ENCODE results near the gene KIAA0753.

The KIAA0753 gene

GRCh38 chr17:6640536-6641246 is at the start of gene KIAA0753, which contains the start of gene TXNDC17:
Gene KIAA0753, minus strand, starts transcription at chr17:6640711. Its CDS starts 5,608 bp downstream, at chr17:6635103.
Gene TXNDC17, plus strand, starts transcription at chr17:6641060. Its CDS starts 23 bp downstream, at chr17:6641083.
- peak; percentile 92 for DNase-seq

- DNase-seq, result no peak
These were observed 48.4 kb upstream of the KIAA0753 start for GRCh38 chr17:6688944-6689343.

- no peak for DNase-seq
These were observed 45.5 kb upstream of the KIAA0753 start for GRCh38 chr17:6686026-6686425.

GRCh38 chr17:6684881-6685767 is 44.6 kb upstream of the KIAA0753 start:
- no peak for DNase-seq

- no peak for DNase-seq
These were observed 43.9 kb upstream of the KIAA0753 start for GRCh38 chr17:6684460-6684783.

GRCh38 chr17:6683730-6684459 is 43.4 kb upstream of the KIAA0753 start:
- DNase-seq, result no peak

- DNase-seq, result no peak
These were observed 42.7 kb upstream of the KIAA0753 start for GRCh38 chr17:6683081-6683684.

- DNase-seq, result no peak
These were observed 41.8 kb upstream of the KIAA0753 start for GRCh38 chr17:6682339-6682738.

GRCh38 chr17:6681671-6682070 is 41.2 kb upstream of the KIAA0753 start:
- no peak for DNase-seq

- no peak for DNase-seq
These were observed 40.7 kb upstream of the KIAA0753 start for GRCh38 chr17:6681176-6681575.

- no peak for DNase-seq
These were observed 38.7 kb upstream of the KIAA0753 start for GRCh38 chr17:6679241-6679640.

GRCh38 chr17:6677946-6678345 is 37.4 kb upstream of the KIAA0753 start:
- no peak for DNase-seq

- DNase-seq, result no peak
These were observed 36.8 kb upstream of the KIAA0753 start for GRCh38 chr17:6677158-6677831.

- no peak for DNase-seq
These were observed 36.3 kb upstream of the KIAA0753 start for GRCh38 chr17:6676802-6677157.

- DNase-seq, result no peak
These were observed 34.8 kb upstream of the KIAA0753 start for GRCh38 chr17:6675201-6675825.

- no peak for DNase-seq
These were observed 34.1 kb upstream of the KIAA0753 start for GRCh38 chr17:6674586-6674985.

- no peak for DNase-seq
These were observed 30.9 kb upstream of the KIAA0753 start for GRCh38 chr17:6671431-6671830.

GRCh38 chr17:6670999-6671398 is 30.5 kb upstream of the KIAA0753 start:
- no peak for DNase-seq

- no peak for DNase-seq
These were observed 30.1 kb upstream of the KIAA0753 start for GRCh38 chr17:6670571-6670970.

- DNase-seq, result no peak
These were observed 29.1 kb upstream of the KIAA0753 start for GRCh38 chr17:6669479-6670212.

- no peak for DNase-seq
These were observed 28.4 kb upstream of the KIAA0753 start for GRCh38 chr17:6668727-6669425.
